HEK293 (cell line): ENCODE measurements around the gene POLR3C.
A peak's percentile ranks its signal among the peaks of the same experiment; 100 is the strongest.

Experiments
- CTCF ChIA-PET: fragments of 350-600 bp; formaldehyde crosslinking; extraction: SDS; loops from one replicate; lab custom pipeline; 2021; ENCODE audit warnings: antibody characterized with exemption; lab: Yijun Ruan, JAX
- POLR2A ChIA-PET: fragments of 300-600 bp; formaldehyde crosslinking; extraction: SDS; loops from one replicate; lab custom pipeline; 2020; ENCODE audit warnings: antibody characterized with exemption, inconsistent platforms; lab: Yijun Ruan, JAX
- H3K27ac ChIP-seq: fragments of 200-500 bp; sonication (Bioruptor generic); 2 replicates; pipeline ENCODE4 v1.5.1; 2014; ENCODE audit warnings: low read depth, low read length, control low read depth, inconsistent platforms; ENCODE audit errors: extremely low read depth
- H3K36me3 ChIP-seq, 2 experiments: fragments of 200-500 bp in 1 of 2; sonication (Bioruptor generic) in 1 of 2; 1 replicate in 1 of 2; 2 replicates in 1 of 2; pipeline ENCODE4 v1.5.1; 2014 to 2017; ENCODE audit warnings: inconsistent platforms in 2 of 2, low read length in 2 of 2; ENCODE audit not compliant: control insufficient read depth in 2 of 2, insufficient read depth in 1 of 2
- H3K4me1 ChIP-seq: fragments of 200-500 bp; sonication (Bioruptor generic); 2 replicates; pipeline ENCODE4 v1.5.1; 2014; ENCODE audit warnings: mild to moderate bottlenecking, low read length, inconsistent platforms; ENCODE audit not compliant: control insufficient read depth, insufficient read depth
- H3K4me3 ChIP-seq: 2 replicates; pipeline ENCODE4 v1.5.1; 2011; ENCODE audit warnings: low read depth, mild to moderate bottlenecking, control low read depth, low read length, moderate library complexity
- H3K9me3 ChIP-seq: fragments of 200-500 bp; sonication (Bioruptor generic); 2 replicates; pipeline ENCODE4 v1.5.1; 2014; ENCODE audit warnings: low read depth, low read length, inconsistent platforms; ENCODE audit not compliant: control insufficient read depth, insufficient read depth
- BCL11A ChIP-seq: fragments of 450-650 bp; formaldehyde crosslinking; IDR thresholded peaks from 2 replicates; pipeline ENCODE4 v1.5.1; 2016; ENCODE audit warnings: low read depth, missing biosample characterization, missing genetic modification characterization
- HOXA7 ChIP-seq: sonication (generic); formaldehyde crosslinking; IDR thresholded peaks from 2 replicates; pipeline ENCODE4 v1.8.1; 2022; ENCODE audit warnings: missing genetic modification reagents, borderline replicate concordance
- PRDM1 ChIP-seq: fragments of 450-650 bp; formaldehyde crosslinking; IDR thresholded peaks from 2 replicates; pipeline ENCODE4; 2016; ENCODE audit warnings: missing biosample characterization, missing genetic modification characterization
- PRDM6 ChIP-seq: fragments of 450-650 bp; formaldehyde crosslinking; IDR thresholded peaks from 2 replicates; pipeline ENCODE4 v1.5.1; 2017; ENCODE audit warnings: missing biosample characterization, missing genetic modification characterization
- SCRT1 ChIP-seq: fragments of 450-650 bp; formaldehyde crosslinking; IDR thresholded peaks from 2 replicates; pipeline ENCODE4 v1.5.1; 2016; ENCODE audit warnings: missing biosample characterization, missing genetic modification characterization, borderline replicate concordance
- SCRT2 ChIP-seq: fragments of 450-650 bp; formaldehyde crosslinking; IDR thresholded peaks from 2 replicates; pipeline ENCODE4 v1.5.1; 2016; ENCODE audit warnings: missing biosample characterization, missing genetic modification characterization
- SP3 ChIP-seq: fragments of 450-650 bp; formaldehyde crosslinking; IDR thresholded peaks from 2 replicates; pipeline ENCODE4 v1.5.1; 2016; ENCODE audit warnings: missing biosample characterization, missing genetic modification characterization
- SP7 ChIP-seq: fragments of 450-650 bp; formaldehyde crosslinking; IDR thresholded peaks from 2 replicates; pipeline ENCODE4 v1.5.1; 2016; ENCODE audit warnings: missing biosample characterization, missing genetic modification characterization
- TSHZ1 ChIP-seq: fragments of 450-650 bp; formaldehyde crosslinking; IDR thresholded peaks from 2 replicates; pipeline ENCODE4 v1.5.1; 2016; ENCODE audit warnings: missing biosample characterization, missing genetic modification characterization, borderline replicate concordance
- WT1 ChIP-seq: fragments of 450-650 bp; formaldehyde crosslinking; IDR thresholded peaks from 2 replicates; pipeline ENCODE4 v1.5.1; 2016; ENCODE audit warnings: missing biosample characterization, missing genetic modification characterization
- ZFP69B ChIP-seq: fragments of 450-650 bp; formaldehyde crosslinking; IDR thresholded peaks from 2 replicates; pipeline ENCODE4 v1.5.1; 2016; ENCODE audit warnings: missing biosample characterization, missing genetic modification characterization
- ZNF221 ChIP-seq: fragments of 450-650 bp; formaldehyde crosslinking; IDR thresholded peaks from 2 replicates; pipeline ENCODE4 v1.5.1; 2017; ENCODE audit warnings: missing biosample characterization, missing genetic modification characterization, borderline replicate concordance
- ZNF518A ChIP-seq: fragments of 450-650 bp; formaldehyde crosslinking; conservative IDR thresholded peaks from 2 replicates; pipeline ENCODE4 v1.5.1; 2016; ENCODE audit warnings: low read depth, missing biosample characterization, missing genetic modification characterization
- ZNF558 ChIP-seq: fragments of 450-650 bp; formaldehyde crosslinking; IDR thresholded peaks from 2 replicates; pipeline ENCODE4 v1.5.1; 2016; ENCODE audit warnings: missing biosample characterization, missing genetic modification characterization
- ZNF624 ChIP-seq: fragments of 450-650 bp; formaldehyde crosslinking; IDR thresholded peaks from 2 replicates; pipeline ENCODE4 v1.5.1; 2017; ENCODE audit warnings: missing biosample characterization, missing genetic modification characterization
- ZNF626 ChIP-seq: fragments of 450-650 bp; sonication (Bioruptor Pico); formaldehyde crosslinking; IDR thresholded peaks from 2 replicates; pipeline ENCODE4 v1.5.1; 2018; ENCODE audit warnings: missing biosample characterization, missing genetic modification characterization, inconsistent platforms
- ZNF785 ChIP-seq: fragments of 450-650 bp; formaldehyde crosslinking; IDR thresholded peaks from 2 replicates; pipeline ENCODE4 v1.5.1; 2016; ENCODE audit warnings: missing biosample characterization, missing genetic modification characterization

Gene POLR3C

GRCh38 chr1:145784409-145784808 lies 39.6 kb upstream of the POLR3C start:
- ChIA-PET CTCF (interaction anchor here (0.6 kb wide), 1 partner anchor 9 kb away, joined by 3 read pairs; no protein-coding TSS in a partner anchor), POLR2A (no interaction called here)
- Histone ChIP-seq H3K9me3 (no peaks in the 10 kb centered on the region), H3K36me3 (peaks cover 0 to 3% of the 10 kb centered on the region in 2 experiments; a peak in 1 of 3 replicates), H3K4me3 (no peak overlapping the region), H3K27ac (no peak overlapping the region), H3K4me1 (0 out of 2 replicates have a peak, but pooled peaks cover 5% of the 10 kb centered on the region)
- TF ChIP-seq ZNF626 (tag by site-specific recombination): no peak
- no peak for TF ChIP-seq BCL11A (tag by site-specific recombination)

- Histone ChIP-seq H3K36me3 (peaks cover 0 to 3% of the 10 kb centered on the region in 2 experiments; a peak in 1 of 3 replicates), H3K27ac (no peak overlapping the region), H3K4me3 (no peak overlapping the region), H3K4me1 (0 out of 2 replicates have a peak, but pooled peaks cover 5% of the 10 kb centered on the region), H3K9me3 (no peaks in the 10 kb centered on the region)
- ChIA-PET POLR2A (no interaction called here), CTCF (no interaction called here)
- peak; percentile 67 for TF ChIP-seq PRDM6 (tag by site-specific recombination)
- no peak for TF ChIP-seq TSHZ1 (tag by site-specific recombination)
- no peak for TF ChIP-seq HOXA7
- TF ChIP-seq PRDM1: peak; percentile 52; the same call in 1 of the 2 replicates
Observed at GRCh38 chr1:145785547-145785946, 38.5 kb upstream of the POLR3C start.

- ChIA-PET CTCF (no interaction called here), POLR2A (no interaction called here)
- 0 out of 2 replicates have a peak, but pooled peaks cover 5% of the 10 kb centered on the region for H3K4me1 ChIP-seq
Observed at GRCh38 chr1:145786271-145786670, 37.7 kb upstream of the POLR3C start.

More at GRCh38 chr1:145786271-145786670, 37.7 kb upstream of the POLR3C start:
- no peak for TF ChIP-seq SP7
- TF ChIP-seq ZFP69B (tag by site-specific recombination): no peak
- TF ChIP-seq ZNF624 (tag by site-specific recombination): no peak
- TF ChIP-seq SCRT2: no peak
- no peak for TF ChIP-seq WT1 (tag by site-specific recombination)
- TF ChIP-seq ZNF558 (tag by site-specific recombination): no peak
- no peak for TF ChIP-seq ZNF221 (tag by site-specific recombination)
- no peak for TF ChIP-seq SP3 (tag by site-specific recombination)
- no peak for TF ChIP-seq SCRT1
- no peak for TF ChIP-seq ZNF518A
- no peak for TF ChIP-seq ZNF785 (tag by site-specific recombination)
- H3K36me3 ChIP-seq: peaks cover 0 to 3% of the 10 kb centered on the region in 2 experiments; a peak in 1 of 3 replicates
- no peak overlapping the region for H3K27ac ChIP-seq
- H3K9me3 ChIP-seq: no peaks in the 10 kb centered on the region
- H3K4me3 ChIP-seq: no peak overlapping the region
